HL-60 (cell line): ENCODE data around the gene PCLO.

Source experiments
- POLR2AphosphoS5 ChIP-seq: IDR thresholded peaks from 2 replicates; pipeline ENCODE4 v1.6.1; 2012; ENCODE audit warnings: low read depth
- TF ChIP-seq, protein P1 (sequence below): IDR thresholded peaks from one replicate; pipeline ENCODE4 v1.5.1; 2011; ENCODE audit warnings: low read length, control low read depth, inconsistent platforms; ENCODE audit not compliant: insufficient read depth
- TF ChIP-seq, protein P2 (sequence below): IDR thresholded peaks from 2 replicates; pipeline ENCODE4 v1.6.1; 2012; ENCODE audit warnings: low read depth; ENCODE audit not compliant: insufficient replicate concordance

DNA sequence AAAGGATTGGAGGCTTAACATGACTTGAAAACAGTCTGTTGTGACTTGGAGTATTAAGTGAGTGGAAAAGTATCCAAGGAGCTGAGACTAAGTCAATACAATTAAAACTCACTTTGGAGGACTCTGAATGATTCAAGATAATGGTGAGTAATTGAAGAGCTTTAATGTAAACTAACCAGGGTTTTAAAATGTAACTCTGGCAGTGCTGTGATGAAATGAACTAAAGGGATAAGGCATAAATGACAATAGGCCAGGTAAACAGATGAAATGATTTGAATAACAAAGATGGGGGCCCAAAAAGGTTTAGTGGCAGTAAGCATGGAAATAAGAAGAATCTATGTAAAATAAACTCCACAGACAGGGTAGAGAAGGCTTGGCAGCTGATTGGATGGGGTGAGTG lies 402.6 kb downstream of the PCLO start:
- TF ChIP-seq, protein P1, sequence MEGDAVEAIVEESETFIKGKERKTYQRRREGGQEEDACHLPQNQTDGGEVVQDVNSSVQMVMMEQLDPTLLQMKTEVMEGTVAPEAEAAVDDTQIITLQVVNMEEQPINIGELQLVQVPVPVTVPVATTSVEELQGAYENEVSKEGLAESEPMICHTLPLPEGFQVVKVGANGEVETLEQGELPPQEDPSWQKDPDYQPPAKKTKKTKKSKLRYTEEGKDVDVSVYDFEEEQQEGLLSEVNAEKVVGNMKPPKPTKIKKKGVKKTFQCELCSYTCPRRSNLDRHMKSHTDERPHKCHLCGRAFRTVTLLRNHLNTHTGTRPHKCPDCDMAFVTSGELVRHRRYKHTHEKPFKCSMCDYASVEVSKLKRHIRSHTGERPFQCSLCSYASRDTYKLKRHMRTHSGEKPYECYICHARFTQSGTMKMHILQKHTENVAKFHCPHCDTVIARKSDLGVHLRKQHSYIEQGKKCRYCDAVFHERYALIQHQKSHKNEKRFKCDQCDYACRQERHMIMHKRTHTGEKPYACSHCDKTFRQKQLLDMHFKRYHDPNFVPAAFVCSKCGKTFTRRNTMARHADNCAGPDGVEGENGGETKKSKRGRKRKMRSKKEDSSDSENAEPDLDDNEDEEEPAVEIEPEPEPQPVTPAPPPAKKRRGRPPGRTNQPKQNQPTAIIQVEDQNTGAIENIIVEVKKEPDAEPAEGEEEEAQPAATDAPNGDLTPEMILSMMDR: no peak
- TF ChIP-seq POLR2AphosphoS5: no peak
- TF ChIP-seq, protein P2, sequence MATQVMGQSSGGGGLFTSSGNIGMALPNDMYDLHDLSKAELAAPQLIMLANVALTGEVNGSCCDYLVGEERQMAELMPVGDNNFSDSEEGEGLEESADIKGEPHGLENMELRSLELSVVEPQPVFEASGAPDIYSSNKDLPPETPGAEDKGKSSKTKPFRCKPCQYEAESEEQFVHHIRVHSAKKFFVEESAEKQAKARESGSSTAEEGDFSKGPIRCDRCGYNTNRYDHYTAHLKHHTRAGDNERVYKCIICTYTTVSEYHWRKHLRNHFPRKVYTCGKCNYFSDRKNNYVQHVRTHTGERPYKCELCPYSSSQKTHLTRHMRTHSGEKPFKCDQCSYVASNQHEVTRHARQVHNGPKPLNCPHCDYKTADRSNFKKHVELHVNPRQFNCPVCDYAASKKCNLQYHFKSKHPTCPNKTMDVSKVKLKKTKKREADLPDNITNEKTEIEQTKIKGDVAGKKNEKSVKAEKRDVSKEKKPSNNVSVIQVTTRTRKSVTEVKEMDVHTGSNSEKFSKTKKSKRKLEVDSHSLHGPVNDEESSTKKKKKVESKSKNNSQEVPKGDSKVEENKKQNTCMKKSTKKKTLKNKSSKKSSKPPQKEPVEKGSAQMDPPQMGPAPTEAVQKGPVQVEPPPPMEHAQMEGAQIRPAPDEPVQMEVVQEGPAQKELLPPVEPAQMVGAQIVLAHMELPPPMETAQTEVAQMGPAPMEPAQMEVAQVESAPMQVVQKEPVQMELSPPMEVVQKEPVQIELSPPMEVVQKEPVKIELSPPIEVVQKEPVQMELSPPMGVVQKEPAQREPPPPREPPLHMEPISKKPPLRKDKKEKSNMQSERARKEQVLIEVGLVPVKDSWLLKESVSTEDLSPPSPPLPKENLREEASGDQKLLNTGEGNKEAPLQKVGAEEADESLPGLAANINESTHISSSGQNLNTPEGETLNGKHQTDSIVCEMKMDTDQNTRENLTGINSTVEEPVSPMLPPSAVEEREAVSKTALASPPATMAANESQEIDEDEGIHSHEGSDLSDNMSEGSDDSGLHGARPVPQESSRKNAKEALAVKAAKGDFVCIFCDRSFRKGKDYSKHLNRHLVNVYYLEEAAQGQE: no peak
